Measurements from ENCODE around the gene EXOC8. TPM values are rescaled to one million over a fixed set of nuclear protein-coding genes. Genes with fewer than 3 reads are reported as not detected.

The EXOC8 gene
- total RNA-seq, 1 experiment from 2014 or later: 12.7 TPM

GRCh38 chr1:231364192-231364591, 26.5 kb upstream of the EXOC8 start:
- intact Hi-C loops (cut with micrococcal nuclease): no loop called here

More at GRCh38 chr1:231364192-231364591, 26.5 kb upstream of the EXOC8 start:
- ChIA-PET POLR2A (no interaction called here), RAD21 (ENCODE audit: low non-redundant PET in 1 of 2, low total read pairs in 2 of 2, uncharacterized antibody in 2 of 2, unreplicated experiment in 2 of 2) (no interaction called here), CTCF (no interaction called here)
- Histone ChIP-seq H3K79me2 (ENCODE audit: insufficient read depth, low read length) (peaks cover 26% of the 10 kb centered on the region), H3K36me3 (ENCODE audit: control insufficient read depth in 1 of 2, insufficient read depth in 2 of 2, low read length in 2 of 2) (peaks cover 5 to 7% of the 10 kb centered on the region in 2 experiments; a peak in 2 of 4 replicates), H3K4me3 (replicated peaks in 1 of 2; ENCODE audit: low read depth in 1 of 2, low read length in 2 of 2) (no peak overlapping the region), H3K4me2 (ENCODE audit: low read length) (no peak overlapping the region), H3K27me3 (ENCODE audit: insufficient read depth, low read length) (no peaks in the 10 kb centered on the region), H2AFZ (ENCODE audit: low read depth, low read length, poor library complexity, severe bottlenecking) (no peak overlapping the region), H3K4me1 (ENCODE audit: control insufficient read depth in 1 of 2, insufficient read depth in 2 of 2, low read length in 2 of 2) (no peaks in the 10 kb centered on the region), H3K27ac (ENCODE audit: low read depth, low read length) (no peak overlapping the region), H3K9me2 (ENCODE audit: insufficient read depth) (no peaks in the 10 kb centered on the region), H4K20me1 (ENCODE audit: insufficient read depth) (0 out of 2 replicates have a peak, but pooled peaks cover 9% of the 10 kb centered on the region), H3K9me3 (ENCODE audit: control insufficient read depth in 1 of 2, insufficient read depth in 1 of 2, low read depth in 1 of 2, low read length in 2 of 2) (no peaks in the 10 kb centered on the region), H3K9ac (ENCODE audit: low read length) (no peak overlapping the region)
- ATAC-seq: no peak
- BruUV-seq (replicated peaks): no TSS peak
- no peak for TF ChIP-seq JUND (IDR thresholded peaks at IDR 0.05)
- no peak for TF ChIP-seq ZNF274 (IDR thresholded peaks at IDR 0.05; ENCODE audit: low read depth, low read length)
- no peak for TF ChIP-seq EZH2 (IDR thresholded peaks at IDR 0.05)
- no peak for TF ChIP-seq MAX (IDR thresholded peaks at IDR 0.05)
- no peak for TF ChIP-seq REST (IDR thresholded peaks at IDR 0.05; ENCODE audit: low read depth)
- no peak for TF ChIP-seq CEBPB (IDR thresholded peaks at IDR 0.05; ENCODE audit: low read depth)
- TF ChIP-seq CTCF (IDR thresholded peaks at IDR 0.05 in 2 of 3, conservative IDR thresholded peaks at IDR 0.05 in 1 of 3; ENCODE audit: borderline replicate concordance in 1 of 3, insufficient read depth in 1 of 3, low read depth in 2 of 3, low read length in 2 of 3): no peak
- no peak for TF ChIP-seq TCF7L2 (IDR thresholded peaks at IDR 0.05; ENCODE audit: borderline replicate concordance, extremely low read depth, insufficient read depth, insufficient read length)
- no peak for TF ChIP-seq YY1 (IDR thresholded peaks at IDR 0.05; ENCODE audit: extremely low read depth, insufficient replicate concordance, low read depth, low read length)
- no peak for TF ChIP-seq ATF3 (IDR thresholded peaks at IDR 0.05)
- TF ChIP-seq POLR2A (IDR thresholded peaks at IDR 0.05; ENCODE audit: borderline replicate concordance, extremely low read depth, insufficient read depth, insufficient read length): no peak
- TF ChIP-seq RAD21 (IDR thresholded peaks at IDR 0.05; ENCODE audit: low read depth): no peak
- no peak for TF ChIP-seq ZFX (IDR thresholded peaks at IDR 0.05)
- TF ChIP-seq ELF1 (IDR thresholded peaks at IDR 0.05; ENCODE audit: borderline replicate concordance, low read depth): no peak
- TF ChIP-seq ZBTB33 (IDR thresholded peaks at IDR 0.05; ENCODE audit: extremely low read depth, insufficient replicate concordance, low read length): no peak
- TF ChIP-seq FOSL1 (IDR thresholded peaks at IDR 0.05; ENCODE audit: low read depth): no peak
- no peak for TF ChIP-seq EGR1 (IDR thresholded peaks at IDR 0.05; ENCODE audit: low read depth)
- DNase-seq (ENCODE audit: low read depth, low spot score): no peak

Measured in HCT116 (cell line).